Femur (tissue), 1 donor: ENCODE data around the gene MUC5B.
A peak's percentile ranks its signal among the peaks of the same experiment; 100 is the strongest.

Experiments
- DNase-seq: peaks from one replicate; pipeline ENCODE4 v3.0.0-alpha.2; 2017

Gene MUC5B

GRCh38 chr11:1289211-1289935 lies 66.5 kb downstream of the MUC5B start:
- no peak for DNase-seq

GRCh38 chr11:1290052-1291040 lies 67.5 kb downstream of the MUC5B start:
- no peak for DNase-seq

- DNase-seq: peak; percentile 13
Observed at GRCh38 chr11:1291295-1292017, 68.6 kb downstream of the MUC5B start.

- DNase-seq: peak; percentile 10
Observed at GRCh38 chr11:1292018-1292643, 69.3 kb downstream of the MUC5B start.

GRCh38 chr11:1292644-1293618 lies 70.1 kb downstream of the MUC5B start:
- DNase-seq: peak; percentile 11

- peak; percentile 38 for DNase-seq
Observed at GRCh38 chr11:1293619-1294015, 70.8 kb downstream of the MUC5B start.

- DNase-seq: peak; percentile 6
Observed at GRCh38 chr11:1295086-1295485, 72.2 kb downstream of the MUC5B start.

GRCh38 chr11:1295591-1295990 lies 72.7 kb downstream of the MUC5B start:
- peak; percentile 5 for DNase-seq

GRCh38 chr11:1296287-1296686 lies 73.4 kb downstream of the MUC5B start:
- DNase-seq: no peak

- no peak for DNase-seq
Observed at GRCh38 chr11:1297011-1297575, 74.2 kb downstream of the MUC5B start.

- DNase-seq: peak; percentile 21
Observed at GRCh38 chr11:1297576-1298473, 75.0 kb downstream of the MUC5B start.

- DNase-seq: peak; percentile 61
Observed at GRCh38 chr11:1298695-1299492, 76.0 kb downstream of the MUC5B start.

- no peak for DNase-seq
Observed at GRCh38 chr11:1299621-1300020, 76.8 kb downstream of the MUC5B start.

GRCh38 chr11:1300121-1300520 lies 77.3 kb downstream of the MUC5B start:
- no peak for DNase-seq

- DNase-seq: no peak
Observed at GRCh38 chr11:1300569-1301187, 77.8 kb downstream of the MUC5B start.

GRCh38 chr11:1301220-1302000 lies 78.5 kb downstream of the MUC5B start:
- DNase-seq: no peak

- no peak for DNase-seq
Observed at GRCh38 chr11:1302041-1302460, 79.2 kb downstream of the MUC5B start.
